SK-N-SH treated with all-trans-retinoic acid at 6 μM for 48 hours (cell line): ENCODE measurements around the gene PALD1.

Source experiments
- ATAC-seq: fragments of 200-7000 bp; cut with Tn5 transposase; 3 replicates; pipeline ENCODE4 v1.9.1; 2020; ENCODE audit warnings: mild to moderate bottlenecking, moderate library complexity
- ARNTL ChIP-seq: fragments of 450-650 bp; formaldehyde crosslinking; IDR thresholded peaks from 2 replicates; pipeline ENCODE4 v1.5.0; 2020; ENCODE audit warnings: low read depth, mild to moderate bottlenecking, moderate library complexity, borderline replicate concordance
- CREB5 ChIP-seq: fragments of 250-450 bp; sonication (Bioruptor Pico); IDR thresholded peaks from 2 replicates; pipeline ENCODE4 v1.5.1; 2020; ENCODE audit warnings: low read depth, mild to moderate bottlenecking, moderate library complexity
- CSDC2 ChIP-seq: fragments of 250-450 bp; sonication (Bioruptor Pico); IDR thresholded peaks from 2 replicates; pipeline ENCODE4 v1.5.0; 2020; ENCODE audit warnings: mild to moderate bottlenecking, moderate library complexity
- GLIS3 ChIP-seq: fragments of 250-450 bp; sonication (Bioruptor Pico); IDR thresholded peaks from 2 replicates; pipeline ENCODE4 v1.5.0; 2020; ENCODE audit warnings: mild to moderate bottlenecking, moderate library complexity
- ISL1 ChIP-seq: fragments of 250-450 bp; sonication (Bioruptor Pico); IDR thresholded peaks from 2 replicates; pipeline ENCODE4 v2.1.2; 2022; ENCODE audit warnings: mild to moderate bottlenecking, moderate library complexity
- OSR1 ChIP-seq: fragments of 250-450 bp; sonication (Bioruptor Pico); IDR thresholded peaks from 2 replicates; pipeline ENCODE4 v1.8.0; 2022; ENCODE audit warnings: moderate library complexity, mild to moderate bottlenecking, inconsistent platforms
- RARB ChIP-seq: fragments of 250-450 bp; sonication (Bioruptor Pico); IDR thresholded peaks from 2 replicates; pipeline ENCODE4 v1.8.0; 2021; ENCODE audit warnings: mild to moderate bottlenecking, moderate library complexity
- SNAI2 ChIP-seq: fragments of 250-450 bp; sonication (Bioruptor Pico); IDR thresholded peaks from 2 replicates; pipeline ENCODE4 v1.5.0; 2020; ENCODE audit warnings: mild to moderate bottlenecking, moderate library complexity
- TCF4 ChIP-seq: fragments of 250-450 bp; sonication (Bioruptor Pico); IDR thresholded peaks from 2 replicates; pipeline ENCODE4 v1.8.0; 2021; ENCODE audit warnings: mild to moderate bottlenecking, moderate library complexity, borderline replicate concordance
- TOX ChIP-seq: fragments of 250-450 bp; sonication (Bioruptor Pico); IDR thresholded peaks from 2 replicates; pipeline ENCODE4 v1.8.0; 2021; ENCODE audit warnings: mild to moderate bottlenecking, moderate library complexity, borderline replicate concordance
- ZC3H10 ChIP-seq: fragments of 250-450 bp; sonication (Bioruptor Pico); IDR thresholded peaks from 2 replicates; pipeline ENCODE4 v1.5.1; 2021; ENCODE audit warnings: mild to moderate bottlenecking, moderate library complexity
- ZFP3 ChIP-seq: fragments of 250-450 bp; sonication (Bioruptor Pico); IDR thresholded peaks from 2 replicates; pipeline ENCODE4 v1.5.0; 2020; ENCODE audit warnings: mild to moderate bottlenecking, moderate library complexity
- ZFP30 ChIP-seq: fragments of 450-650 bp; formaldehyde crosslinking; IDR thresholded peaks from 2 replicates; pipeline ENCODE4 v1.5.0; 2022; ENCODE audit warnings: mild to moderate bottlenecking, moderate library complexity
- ZNF565 ChIP-seq: fragments of 450-650 bp; formaldehyde crosslinking; conservative IDR thresholded peaks from 2 replicates; pipeline ENCODE4 v1.5.0; 2020; ENCODE audit warnings: low read depth, mild to moderate bottlenecking, moderate library complexity
- ZNF70 ChIP-seq: fragments of 450-650 bp; formaldehyde crosslinking; IDR thresholded peaks from 2 replicates; pipeline ENCODE4 v1.5.0; 2020; ENCODE audit warnings: mild to moderate bottlenecking, moderate library complexity
- TF ChIP-seq, protein P1 (sequence below): fragments of 250-450 bp; sonication (Bioruptor Pico); IDR thresholded peaks from 2 replicates; pipeline ENCODE4 v1.8.0; 2020; ENCODE audit warnings: mild to moderate bottlenecking, moderate library complexity, borderline replicate concordance
- TF ChIP-seq, protein P2 (sequence below): fragments of 250-450 bp; sonication (Bioruptor Pico); IDR thresholded peaks from 2 replicates; pipeline ENCODE4 v1.8.0; 2021; ENCODE audit warnings: low read depth, mild to moderate bottlenecking, moderate library complexity, borderline replicate concordance
- TF ChIP-seq, protein P3 (sequence below): fragments of 250-450 bp; sonication (Bioruptor Pico); IDR thresholded peaks from 2 replicates; pipeline ENCODE4 v1.5.1; 2021; ENCODE audit warnings: mild to moderate bottlenecking, moderate library complexity
- TF ChIP-seq, protein P4 (sequence below): fragments of 250-450 bp; sonication (Bioruptor Pico); IDR thresholded peaks from 2 replicates; pipeline ENCODE4 v1.5.0; 2020; ENCODE audit warnings: mild to moderate bottlenecking, moderate library complexity

PALD1 gene

DNA sequence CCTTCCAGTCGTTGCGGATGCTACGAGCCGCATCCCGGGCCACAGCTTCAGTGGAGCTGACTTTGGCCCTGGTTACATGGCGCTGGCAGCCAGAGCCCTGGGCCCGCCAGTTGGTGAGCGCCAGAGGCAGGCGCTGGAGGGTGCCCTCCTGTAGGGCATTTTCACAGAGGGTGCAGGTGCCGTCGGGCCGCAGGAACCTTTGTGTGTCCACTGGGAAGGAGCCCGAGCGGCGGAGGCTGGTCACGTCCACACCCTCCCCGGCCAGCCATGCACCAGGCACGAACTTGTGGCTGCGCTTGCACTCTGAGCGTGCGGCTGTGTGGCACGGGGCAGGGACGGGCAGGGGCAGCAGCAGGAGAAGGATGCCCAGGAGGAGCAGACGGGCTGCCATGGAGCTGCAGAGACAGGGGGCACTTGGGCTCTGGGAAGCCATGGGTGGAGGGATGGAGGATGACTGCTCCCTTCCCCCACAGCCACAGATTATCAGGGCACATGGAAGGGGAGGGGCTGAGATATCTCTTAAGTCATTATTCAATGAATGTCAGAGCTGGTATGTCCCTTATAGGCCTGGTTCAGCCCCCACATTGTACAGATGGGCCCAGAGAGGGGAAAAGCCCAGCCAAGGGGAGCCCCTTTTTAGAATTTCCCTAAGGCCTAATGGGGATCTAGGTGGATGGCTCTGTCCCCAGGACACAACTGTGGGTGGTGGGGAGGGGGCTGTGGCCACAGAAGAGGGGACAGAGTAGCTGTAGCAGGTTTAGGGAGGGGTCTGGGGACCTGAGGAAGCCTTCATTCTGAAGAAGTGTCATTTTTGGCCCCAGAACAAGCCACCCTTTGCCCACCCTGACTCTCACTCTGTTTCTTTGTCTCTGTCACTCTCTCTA lies 122.2 kb downstream of the PALD1 start:
- ATAC-seq = no peak
- no peak for TF ChIP-seq CSDC2 (CRISPR knock-in tag)
- no peak for TF ChIP-seq ZNF70 (CRISPR knock-in tag)

GRCh38 chr10:70601746-70602145 lies 123.2 kb downstream of the PALD1 start:
- TF ChIP-seq, protein P1, sequence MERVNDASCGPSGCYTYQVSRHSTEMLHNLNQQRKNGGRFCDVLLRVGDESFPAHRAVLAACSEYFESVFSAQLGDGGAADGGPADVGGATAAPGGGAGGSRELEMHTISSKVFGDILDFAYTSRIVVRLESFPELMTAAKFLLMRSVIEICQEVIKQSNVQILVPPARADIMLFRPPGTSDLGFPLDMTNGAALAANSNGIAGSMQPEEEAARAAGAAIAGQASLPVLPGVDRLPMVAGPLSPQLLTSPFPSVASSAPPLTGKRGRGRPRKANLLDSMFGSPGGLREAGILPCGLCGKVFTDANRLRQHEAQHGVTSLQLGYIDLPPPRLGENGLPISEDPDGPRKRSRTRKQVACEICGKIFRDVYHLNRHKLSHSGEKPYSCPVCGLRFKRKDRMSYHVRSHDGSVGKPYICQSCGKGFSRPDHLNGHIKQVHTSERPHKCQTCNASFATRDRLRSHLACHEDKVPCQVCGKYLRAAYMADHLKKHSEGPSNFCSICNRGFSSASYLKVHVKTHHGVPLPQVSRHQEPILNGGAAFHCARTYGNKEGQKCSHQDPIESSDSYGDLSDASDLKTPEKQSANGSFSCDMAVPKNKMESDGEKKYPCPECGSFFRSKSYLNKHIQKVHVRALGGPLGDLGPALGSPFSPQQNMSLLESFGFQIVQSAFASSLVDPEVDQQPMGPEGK (CRISPR knock-in tag) = no peak
- TF ChIP-seq ZFP30 (CRISPR knock-in tag) = no peak
- no peak for TF ChIP-seq ZC3H10
- TF ChIP-seq ZFP3 (CRISPR knock-in tag) = no peak
- no peak for TF ChIP-seq OSR1
- TF ChIP-seq SNAI2 (CRISPR knock-in tag) = no peak
- ATAC-seq = no peak

DNA sequence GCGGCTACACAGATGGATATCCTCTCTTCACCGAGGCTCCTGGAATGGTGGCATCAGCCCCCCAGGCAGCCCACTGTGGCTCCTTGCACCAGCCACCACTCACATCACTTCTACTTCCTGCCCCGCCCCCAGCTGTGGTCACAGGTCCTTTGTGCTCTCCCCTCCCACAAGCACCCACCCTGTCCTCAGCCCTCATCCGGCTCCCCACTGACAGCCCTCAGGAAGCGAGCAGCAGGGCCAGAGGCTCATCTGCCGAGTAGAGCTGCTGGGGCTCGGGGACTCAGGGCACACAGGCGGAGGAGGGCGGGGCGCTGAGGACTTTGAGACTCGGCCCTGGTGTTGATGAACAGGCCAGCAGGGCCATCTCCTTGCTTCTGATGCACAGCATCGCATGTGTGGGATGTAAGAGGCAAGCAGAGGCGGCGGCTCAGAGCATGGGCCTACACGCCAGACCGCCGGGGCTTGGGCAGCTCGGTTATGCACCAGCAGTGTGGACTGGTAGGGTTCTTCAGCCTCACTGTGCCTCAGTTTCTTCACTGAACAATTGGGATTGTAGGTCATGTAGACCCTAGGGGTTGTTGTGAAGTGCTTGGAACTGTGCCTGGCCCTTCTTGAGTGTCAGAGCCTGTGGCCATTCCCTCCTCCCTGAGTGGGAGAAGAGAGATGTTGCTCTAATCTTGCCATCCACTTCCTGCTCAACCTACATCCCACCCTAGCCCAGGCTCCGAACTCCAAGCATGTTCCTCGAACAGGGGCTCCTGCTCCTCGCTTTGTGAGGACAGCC lies 124.3 kb downstream of the PALD1 start, which contains the start of gene PRF1:
TSS of gene PRF1 (minus strand) at position 77 of the 784 bp plus-strand sequence. CDS start 1,839 bp downstream, outside the sequence.
- no peak for TF ChIP-seq OSR1
- TF ChIP-seq RARB (CRISPR knock-in tag) = no peak
- no peak for TF ChIP-seq ZC3H10
- ATAC-seq = no peak

- ATAC-seq = no peak
- TF ChIP-seq TCF4 (no peak), ZFP30 (CRISPR knock-in tag) (no peak), GLIS3 (no peak), ISL1 (no peak), ZNF70 (CRISPR knock-in tag) (no peak), OSR1 (no peak), ZFP3 (CRISPR knock-in tag) (no peak), CSDC2 (CRISPR knock-in tag) (no peak), ZC3H10 (no peak), CREB5 (CRISPR knock-in tag) (no peak), ARNTL (no peak), TOX (no peak), SNAI2 (CRISPR knock-in tag) (no peak), ZNF565 (CRISPR knock-in tag) (no peak)
- TF ChIP-seq, protein P2, sequence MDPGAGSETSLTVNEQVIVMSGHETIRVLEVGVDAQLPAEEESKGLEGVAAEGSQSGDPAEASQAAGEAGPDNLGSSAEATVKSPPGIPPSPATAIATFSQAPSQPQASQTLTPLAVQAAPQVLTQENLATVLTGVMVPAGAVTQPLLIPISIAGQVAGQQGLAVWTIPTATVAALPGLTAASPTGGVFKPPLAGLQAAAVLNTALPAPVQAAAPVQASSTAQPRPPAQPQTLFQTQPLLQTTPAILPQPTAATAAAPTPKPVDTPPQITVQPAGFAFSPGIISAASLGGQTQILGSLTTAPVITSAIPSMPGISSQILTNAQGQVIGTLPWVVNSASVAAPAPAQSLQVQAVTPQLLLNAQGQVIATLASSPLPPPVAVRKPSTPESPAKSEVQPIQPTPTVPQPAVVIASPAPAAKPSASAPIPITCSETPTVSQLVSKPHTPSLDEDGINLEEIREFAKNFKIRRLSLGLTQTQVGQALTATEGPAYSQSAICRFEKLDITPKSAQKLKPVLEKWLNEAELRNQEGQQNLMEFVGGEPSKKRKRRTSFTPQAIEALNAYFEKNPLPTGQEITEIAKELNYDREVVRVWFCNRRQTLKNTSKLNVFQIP (CRISPR knock-in tag) = no peak
- TF ChIP-seq, protein P3, sequence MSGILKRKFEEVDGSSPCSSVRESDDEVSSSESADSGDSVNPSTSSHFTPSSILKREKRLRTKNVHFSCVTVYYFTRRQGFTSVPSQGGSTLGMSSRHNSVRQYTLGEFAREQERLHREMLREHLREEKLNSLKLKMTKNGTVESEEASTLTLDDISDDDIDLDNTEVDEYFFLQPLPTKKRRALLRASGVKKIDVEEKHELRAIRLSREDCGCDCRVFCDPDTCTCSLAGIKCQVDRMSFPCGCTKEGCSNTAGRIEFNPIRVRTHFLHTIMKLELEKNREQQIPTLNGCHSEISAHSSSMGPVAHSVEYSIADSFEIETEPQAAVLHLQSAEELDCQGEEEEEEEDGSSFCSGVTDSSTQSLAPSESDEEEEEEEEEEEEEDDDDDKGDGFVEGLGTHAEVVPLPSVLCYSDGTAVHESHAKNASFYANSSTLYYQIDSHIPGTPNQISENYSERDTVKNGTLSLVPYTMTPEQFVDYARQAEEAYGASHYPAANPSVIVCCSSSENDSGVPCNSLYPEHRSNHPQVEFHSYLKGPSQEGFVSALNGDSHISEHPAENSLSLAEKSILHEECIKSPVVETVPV (CRISPR knock-in tag) = no peak
- TF ChIP-seq, protein P1 (CRISPR knock-in tag) = no peak
- TF ChIP-seq, protein P4, sequence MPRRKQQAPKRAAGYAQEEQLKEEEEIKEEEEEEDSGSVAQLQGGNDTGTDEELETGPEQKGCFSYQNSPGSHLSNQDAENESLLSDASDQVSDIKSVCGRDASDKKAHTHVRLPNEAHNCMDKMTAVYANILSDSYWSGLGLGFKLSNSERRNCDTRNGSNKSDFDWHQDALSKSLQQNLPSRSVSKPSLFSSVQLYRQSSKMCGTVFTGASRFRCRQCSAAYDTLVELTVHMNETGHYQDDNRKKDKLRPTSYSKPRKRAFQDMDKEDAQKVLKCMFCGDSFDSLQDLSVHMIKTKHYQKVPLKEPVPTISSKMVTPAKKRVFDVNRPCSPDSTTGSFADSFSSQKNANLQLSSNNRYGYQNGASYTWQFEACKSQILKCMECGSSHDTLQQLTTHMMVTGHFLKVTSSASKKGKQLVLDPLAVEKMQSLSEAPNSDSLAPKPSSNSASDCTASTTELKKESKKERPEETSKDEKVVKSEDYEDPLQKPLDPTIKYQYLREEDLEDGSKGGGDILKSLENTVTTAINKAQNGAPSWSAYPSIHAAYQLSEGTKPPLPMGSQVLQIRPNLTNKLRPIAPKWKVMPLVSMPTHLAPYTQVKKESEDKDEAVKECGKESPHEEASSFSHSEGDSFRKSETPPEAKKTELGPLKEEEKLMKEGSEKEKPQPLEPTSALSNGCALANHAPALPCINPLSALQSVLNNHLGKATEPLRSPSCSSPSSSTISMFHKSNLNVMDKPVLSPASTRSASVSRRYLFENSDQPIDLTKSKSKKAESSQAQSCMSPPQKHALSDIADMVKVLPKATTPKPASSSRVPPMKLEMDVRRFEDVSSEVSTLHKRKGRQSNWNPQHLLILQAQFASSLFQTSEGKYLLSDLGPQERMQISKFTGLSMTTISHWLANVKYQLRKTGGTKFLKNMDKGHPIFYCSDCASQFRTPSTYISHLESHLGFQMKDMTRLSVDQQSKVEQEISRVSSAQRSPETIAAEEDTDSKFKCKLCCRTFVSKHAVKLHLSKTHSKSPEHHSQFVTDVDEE (CRISPR knock-in tag) = no peak
- TF ChIP-seq, all 23 proteins: peak for 0
Observed at GRCh38 chr10:70603449-70603801, 124.9 kb downstream of the PALD1 start.
